Measurements from ENCODE around the gene CHRNA3. TPM values are rescaled to one million over a fixed set of nuclear protein-coding genes. Genes with fewer than 3 reads are reported as not detected.

The CHRNA3 gene
- total RNA-seq, 4 donors from 2014 or later: not detected

DNA sequence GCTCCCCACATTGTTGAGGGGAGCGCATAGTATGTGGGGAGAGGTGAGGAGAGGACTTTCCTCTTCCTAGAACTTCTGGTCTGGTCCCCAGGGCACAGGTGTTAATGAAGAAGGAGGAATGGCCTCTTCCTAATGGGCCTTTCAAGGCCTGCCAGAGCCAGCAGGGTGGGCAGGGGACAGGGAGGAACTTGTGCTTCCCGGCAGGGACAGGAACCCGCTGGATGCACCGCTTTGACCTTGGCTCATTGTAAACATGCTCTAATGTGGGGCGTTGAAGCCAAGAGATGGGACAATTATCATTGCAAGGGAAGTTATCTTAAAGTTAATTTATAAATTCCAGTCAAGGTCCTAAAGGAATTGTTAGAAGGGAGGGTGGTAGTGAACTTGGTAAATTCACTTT, 41.2 kb upstream of the CHRNA3 start:
- Histone ChIP-seq H3K4me1 (no peaks in the 10 kb centered on the region), H3K4me3 (no peak overlapping the region), H3K27ac (no peak overlapping the region), H3K36me3 (no peaks in the 10 kb centered on the region), H3K9me3 (no peaks in the 10 kb centered on the region), H3K27me3 (no peaks in the 10 kb centered on the region)
- DNase-seq (ENCODE audit: low spot score in 2 of 2): no peak
- 59 to 63% methylated on average over 5 of the region's 5 CpGs for WGBS, 2 donors
- TF ChIP-seq POLR2A (IDR thresholded peaks at IDR 0.05) (no peak), EP300 (IDR thresholded peaks at IDR 0.05) (no peak)
- TF ChIP-seq, protein P1, sequence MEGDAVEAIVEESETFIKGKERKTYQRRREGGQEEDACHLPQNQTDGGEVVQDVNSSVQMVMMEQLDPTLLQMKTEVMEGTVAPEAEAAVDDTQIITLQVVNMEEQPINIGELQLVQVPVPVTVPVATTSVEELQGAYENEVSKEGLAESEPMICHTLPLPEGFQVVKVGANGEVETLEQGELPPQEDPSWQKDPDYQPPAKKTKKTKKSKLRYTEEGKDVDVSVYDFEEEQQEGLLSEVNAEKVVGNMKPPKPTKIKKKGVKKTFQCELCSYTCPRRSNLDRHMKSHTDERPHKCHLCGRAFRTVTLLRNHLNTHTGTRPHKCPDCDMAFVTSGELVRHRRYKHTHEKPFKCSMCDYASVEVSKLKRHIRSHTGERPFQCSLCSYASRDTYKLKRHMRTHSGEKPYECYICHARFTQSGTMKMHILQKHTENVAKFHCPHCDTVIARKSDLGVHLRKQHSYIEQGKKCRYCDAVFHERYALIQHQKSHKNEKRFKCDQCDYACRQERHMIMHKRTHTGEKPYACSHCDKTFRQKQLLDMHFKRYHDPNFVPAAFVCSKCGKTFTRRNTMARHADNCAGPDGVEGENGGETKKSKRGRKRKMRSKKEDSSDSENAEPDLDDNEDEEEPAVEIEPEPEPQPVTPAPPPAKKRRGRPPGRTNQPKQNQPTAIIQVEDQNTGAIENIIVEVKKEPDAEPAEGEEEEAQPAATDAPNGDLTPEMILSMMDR (IDR thresholded peaks at IDR 0.05): no peak

DNA sequence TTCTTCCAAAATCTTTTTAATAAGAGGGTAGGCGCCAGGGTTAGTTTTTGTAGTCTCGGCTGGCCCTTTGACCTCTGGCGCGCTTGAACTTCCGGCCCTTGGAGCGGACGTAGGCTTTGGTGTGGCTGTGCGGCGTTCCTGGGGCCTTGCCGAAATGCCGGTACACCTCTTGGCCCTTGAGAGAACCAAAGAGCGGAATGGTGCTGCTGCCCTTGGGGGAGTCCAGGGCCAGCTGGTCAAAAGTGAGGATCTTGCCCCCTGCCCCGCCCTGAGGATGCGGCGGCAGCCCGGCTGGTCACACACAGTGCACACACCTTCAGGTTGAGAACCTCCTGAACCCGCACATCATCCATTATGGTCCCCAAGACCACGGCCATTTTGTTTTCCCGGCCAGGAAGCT, 40.2 kb upstream of the CHRNA3 start:
- no peak for DNase-seq (ENCODE audit: low spot score in 2 of 2)
- TF ChIP-seq POLR2A (IDR thresholded peaks at IDR 0.05): no peak
- TF ChIP-seq, protein P1 (IDR thresholded peaks at IDR 0.05): no peak
- no peak for TF ChIP-seq EP300 (IDR thresholded peaks at IDR 0.05)
- no peaks in the 10 kb centered on the region for H3K27me3 ChIP-seq
- no peaks in the 10 kb centered on the region for H3K9me3 ChIP-seq
- H3K4me3 ChIP-seq: no peak overlapping the region
- no peaks in the 10 kb centered on the region for H3K36me3 ChIP-seq
- WGBS, 2 donors: 90 to 93% methylated on average over 19 of the region's 19 CpGs
- no peak overlapping the region for H3K27ac ChIP-seq
- H3K4me1 ChIP-seq: no peaks in the 10 kb centered on the region

DNA sequence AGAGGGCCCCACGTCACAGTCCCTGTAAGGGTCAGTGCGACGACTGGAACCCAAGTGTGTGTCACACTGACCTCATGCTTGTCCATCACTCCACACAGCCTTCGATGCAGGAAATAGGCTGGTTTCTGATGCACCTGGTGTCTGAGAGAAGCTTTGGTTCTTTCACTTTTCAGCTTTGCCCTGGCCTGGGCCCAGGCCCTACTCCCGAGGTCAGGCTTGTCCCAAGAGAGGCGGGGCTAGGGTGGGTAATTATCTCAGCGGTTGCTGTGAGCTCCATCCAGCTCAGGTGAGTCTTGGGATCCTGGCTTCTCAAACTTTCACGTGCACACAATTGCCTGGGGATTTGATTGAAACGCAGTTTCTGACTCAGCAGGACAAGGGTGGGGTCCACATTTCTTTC, 39.8 kb upstream of the CHRNA3 start:
- Histone ChIP-seq H3K27ac (no peak overlapping the region), H3K4me1 (no peaks in the 10 kb centered on the region), H3K36me3 (no peaks in the 10 kb centered on the region), H3K27me3 (no peaks in the 10 kb centered on the region), H3K4me3 (no peak overlapping the region), H3K9me3 (no peaks in the 10 kb centered on the region)
- WGBS, 2 donors: 67 to 74% methylated on average over 9 of the region's 9 CpGs
- no peak for DNase-seq (ENCODE audit: low spot score in 2 of 2)
- no peak for TF ChIP-seq EP300 (IDR thresholded peaks at IDR 0.05)
- TF ChIP-seq, protein P1 (IDR thresholded peaks at IDR 0.05): no peak

DNA sequence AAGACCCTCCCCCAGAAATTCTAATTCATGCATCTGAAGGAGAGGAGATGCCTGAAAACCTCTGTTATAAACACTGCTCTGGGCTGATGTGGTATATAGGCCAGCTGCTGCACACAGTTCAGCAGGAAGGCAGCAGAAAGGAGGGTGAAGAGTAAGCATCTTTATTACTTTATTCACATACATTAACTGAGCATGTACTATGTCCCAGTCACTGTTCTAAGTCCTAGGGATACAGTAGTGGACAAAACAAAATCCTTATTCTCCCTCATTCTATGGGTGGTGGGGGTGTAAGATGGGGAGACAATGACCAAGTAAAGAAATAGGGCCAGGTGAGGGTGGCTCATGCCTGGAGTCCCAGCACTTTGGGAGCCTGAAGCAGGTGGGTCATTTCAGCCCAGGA, 38.0 kb upstream of the CHRNA3 start:
- H3K36me3 ChIP-seq: no peaks in the 10 kb centered on the region
- H3K27me3 ChIP-seq: no peaks in the 10 kb centered on the region
- H3K9me3 ChIP-seq: no peaks in the 10 kb centered on the region
- no peak for DNase-seq (ENCODE audit: low spot score in 2 of 2)
- no peak overlapping the region for H3K27ac ChIP-seq
- H3K4me1 ChIP-seq: no peaks in the 10 kb centered on the region
- no peak overlapping the region for H3K4me3 ChIP-seq
- no peak for TF ChIP-seq POLR2A (IDR thresholded peaks at IDR 0.05)
- TF ChIP-seq, protein P1 (IDR thresholded peaks at IDR 0.05): no peak
- TF ChIP-seq EP300 (IDR thresholded peaks at IDR 0.05): no peak

DNA sequence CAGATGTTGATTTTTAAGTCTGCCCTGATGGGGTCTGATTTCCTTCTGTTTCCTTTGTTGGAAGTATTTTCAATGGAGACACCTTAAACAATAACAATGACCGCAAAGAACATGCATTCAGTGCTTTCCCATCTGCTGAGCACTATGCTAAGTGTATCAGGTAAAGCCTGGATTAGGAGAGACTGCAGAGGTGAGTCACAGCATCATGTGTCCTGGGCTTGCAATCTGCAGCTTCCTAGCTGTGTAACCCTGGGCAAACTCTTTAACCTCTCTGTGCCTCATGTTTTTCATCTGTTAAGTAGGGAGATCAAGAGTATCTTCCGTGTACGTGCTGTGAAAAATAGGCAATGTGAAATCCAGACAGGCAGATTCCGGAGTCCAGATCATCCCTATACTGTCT, 33.5 kb upstream of the CHRNA3 start:
- no peaks in the 10 kb centered on the region for H3K36me3 ChIP-seq
- H3K27ac ChIP-seq: no peak overlapping the region
- no peaks in the 10 kb centered on the region for H3K4me1 ChIP-seq
- DNase-seq (ENCODE audit: low spot score in 2 of 2): no peak
- H3K9me3 ChIP-seq: no peaks in the 10 kb centered on the region
- WGBS, 2 donors: 87 to 89% methylated on average over 4 of the region's 4 CpGs
- no peaks in the 10 kb centered on the region for H3K27me3 ChIP-seq
- TF ChIP-seq EP300 (IDR thresholded peaks at IDR 0.05) (no peak), POLR2A (IDR thresholded peaks at IDR 0.05) (no peak)
- TF ChIP-seq, protein P1 (IDR thresholded peaks at IDR 0.05): no peak
- no peak overlapping the region for H3K4me3 ChIP-seq

All from tibial nerve (tissue), 4 donors.